HPDE6-E6E7 (cell line): ENCODE data around the gene DTWD2.
"Not testable (repeated sequence)": the region's sequence is repeated elsewhere in the genome, so short reads cannot be mapped to it uniquely, and the experiment has no call there.

ENCODE experiments used
- DNase-seq: peaks from one replicate; pipeline ENCODE4 v3.0.0; 2011; ENCODE audit warnings: missing footprints; ENCODE audit errors: extremely low spot score

The DTWD2 gene

GRCh38 chr5:118996098-118996497 lies 7.8 kb upstream of the DTWD2 start:
- DNase-seq = no peak

GRCh38 chr5:118994595-118994994 lies 6.2 kb upstream of the DTWD2 start:
- DNase-seq = no peak

GRCh38 chr5:118993118-118993517 lies 4.8 kb upstream of the DTWD2 start:
- DNase-seq = not testable (repeated sequence)

- not testable (repeated sequence) for DNase-seq
Measured at GRCh38 chr5:118992055-118992454, 3.7 kb upstream of the DTWD2 start.

GRCh38 chr5:118990582-118990981 lies 2.2 kb upstream of the DTWD2 start:
- no peak for DNase-seq

- no peak for DNase-seq
Measured at GRCh38 chr5:118989816-118990215, 1.5 kb upstream of the DTWD2 start.

- no peak for DNase-seq
Measured at GRCh38 chr5:118988866-118989180, 476 bp upstream of the DTWD2 start.

GRCh38 chr5:118984602-118985001 lies 3.7 kb downstream of the DTWD2 start:
- no peak for DNase-seq

- DNase-seq = no peak
Measured at GRCh38 chr5:118981783-118982182, 6.6 kb downstream of the DTWD2 start.

GRCh38 chr5:118980438-118980837 lies 7.9 kb downstream of the DTWD2 start:
- DNase-seq = no peak

- no peak for DNase-seq
Measured at GRCh38 chr5:118980017-118980416, 8.3 kb downstream of the DTWD2 start.

- DNase-seq = not testable (repeated sequence)
Measured at GRCh38 chr5:118973779-118974445, 14.4 kb downstream of the DTWD2 start.

- no peak for DNase-seq
Measured at GRCh38 chr5:118968925-118969375, 19.4 kb downstream of the DTWD2 start.

GRCh38 chr5:118968406-118968911 lies 19.9 kb downstream of the DTWD2 start:
- no peak for DNase-seq

GRCh38 chr5:118967059-118967508 lies 21.3 kb downstream of the DTWD2 start:
- DNase-seq = no peak

- no peak for DNase-seq
Measured at GRCh38 chr5:118965890-118966289, 22.5 kb downstream of the DTWD2 start.

GRCh38 chr5:118964970-118965369 lies 23.4 kb downstream of the DTWD2 start:
- DNase-seq = not testable (repeated sequence)

GRCh38 chr5:118964388-118964787 lies 24.0 kb downstream of the DTWD2 start:
- DNase-seq = not testable (repeated sequence)

- no peak for DNase-seq
Measured at GRCh38 chr5:118963169-118963568, 25.2 kb downstream of the DTWD2 start.

GRCh38 chr5:118960557-118960956 lies 27.8 kb downstream of the DTWD2 start:
- no peak for DNase-seq

- DNase-seq = no peak
Measured at GRCh38 chr5:118956727-118957126, 31.6 kb downstream of the DTWD2 start.

GRCh38 chr5:118953652-118954005 lies 34.7 kb downstream of the DTWD2 start:
- no peak for DNase-seq

- DNase-seq = no peak
Measured at GRCh38 chr5:118952992-118953651, 35.2 kb downstream of the DTWD2 start.
